ENCODE data around the gene TAC4. TPM values are rescaled to one million over a fixed set of nuclear protein-coding genes. Genes with fewer than 3 reads are reported as not detected.

Gene TAC4
- total RNA-seq, 1 experiment from 2014 or later, result not detected

DNA sequence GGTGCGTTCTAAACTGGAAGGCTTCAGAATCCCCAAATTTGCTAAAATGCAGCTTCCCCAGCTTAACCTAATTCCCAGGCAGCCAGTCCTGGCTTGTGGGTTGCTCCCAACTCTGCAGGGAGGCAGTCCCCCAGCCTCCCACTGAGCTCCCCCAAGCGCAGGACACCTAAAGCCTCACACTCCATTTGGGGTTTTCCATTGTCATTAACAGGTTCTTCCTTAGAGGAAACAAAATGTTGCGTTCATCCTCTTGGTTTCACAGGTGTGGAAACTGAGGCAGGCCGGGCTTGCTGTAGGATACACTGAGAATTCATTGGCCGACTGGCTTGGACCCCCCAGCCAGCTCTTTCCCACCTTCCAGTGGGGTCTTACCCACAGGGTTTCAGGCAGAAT, 2.3 kb upstream of the TAC4 start:
- peaks cover 0 to 3% (median under 1%) of the 10 kb centered on the region in 3 experiments; a peak in 3 of 7 replicates for H3K36me3 Mint-ChIP-seq (ENCODE audit: insufficient read depth in 1 of 3, low read depth in 3 of 3)
- peak overlapping the region in 1 of 2 experiments; percentile 86; a peak in 3 of 5 replicates for H3K4me3 Mint-ChIP-seq
- H3K27ac Mint-ChIP-seq, result no peak overlapping the region
- no peaks in the 10 kb centered on the region for H3K9me3 Mint-ChIP-seq
- H3K4ac ChIP-seq (ENCODE audit: low read depth, low read length), result no peak overlapping the region
- H3K9ac ChIP-seq (ENCODE audit: extremely low read depth, insufficient read length, low read length), result no peak overlapping the region
- H3T11ph ChIP-seq (ENCODE audit: low read length), result no peak overlapping the region
- H4K8ac ChIP-seq (replicated peaks; ENCODE audit: insufficient read length, low read depth, low read length), result no peak overlapping the region
- no peaks in the 10 kb centered on the region for H3K4me1 ChIP-seq (ENCODE audit: insufficient read depth, low read length)
- H2BK20ac ChIP-seq (ENCODE audit: low read depth, low read length, poor library complexity, severe bottlenecking), result no peak overlapping the region
- no peak overlapping the region for H2AK5ac ChIP-seq (ENCODE audit: insufficient read length, low read length)
- DNase-seq, result no peak
- peak overlapping the region; percentile 62 for H3K4me2 ChIP-seq (ENCODE audit: insufficient read depth, insufficient read length, low read length)
- peaks cover 14 to 25% of the 10 kb centered on the region in 2 experiments for H3K4me1 Mint-ChIP-seq
- H3K27me3 ChIP-seq (ENCODE audit: insufficient read depth, low read length), result no peaks in the 10 kb centered on the region; the same call in 1 of the 2 replicates
- H3K27ac ChIP-seq (ENCODE audit: insufficient read length, low read depth, low read length), result no peak overlapping the region
- no peak overlapping the region for H2BK12ac ChIP-seq (ENCODE audit: insufficient read length, low read depth, low read length)
- no peak overlapping the region for H3K23ac ChIP-seq (ENCODE audit: insufficient read length, low read depth, low read length)
- no peak overlapping the region for H3K18ac ChIP-seq (ENCODE audit: insufficient read length, low read depth, low read length)
- H4K91ac ChIP-seq (ENCODE audit: insufficient read length, low read depth, low read length), result no peak overlapping the region
- H3K79me1 ChIP-seq (ENCODE audit: insufficient read depth, low read depth, low read length, poor library complexity, severe bottlenecking), result no peaks in the 10 kb centered on the region
- H2AFZ ChIP-seq (ENCODE audit: low read length), result no peak overlapping the region
- TF ChIP-seq, protein P1, sequence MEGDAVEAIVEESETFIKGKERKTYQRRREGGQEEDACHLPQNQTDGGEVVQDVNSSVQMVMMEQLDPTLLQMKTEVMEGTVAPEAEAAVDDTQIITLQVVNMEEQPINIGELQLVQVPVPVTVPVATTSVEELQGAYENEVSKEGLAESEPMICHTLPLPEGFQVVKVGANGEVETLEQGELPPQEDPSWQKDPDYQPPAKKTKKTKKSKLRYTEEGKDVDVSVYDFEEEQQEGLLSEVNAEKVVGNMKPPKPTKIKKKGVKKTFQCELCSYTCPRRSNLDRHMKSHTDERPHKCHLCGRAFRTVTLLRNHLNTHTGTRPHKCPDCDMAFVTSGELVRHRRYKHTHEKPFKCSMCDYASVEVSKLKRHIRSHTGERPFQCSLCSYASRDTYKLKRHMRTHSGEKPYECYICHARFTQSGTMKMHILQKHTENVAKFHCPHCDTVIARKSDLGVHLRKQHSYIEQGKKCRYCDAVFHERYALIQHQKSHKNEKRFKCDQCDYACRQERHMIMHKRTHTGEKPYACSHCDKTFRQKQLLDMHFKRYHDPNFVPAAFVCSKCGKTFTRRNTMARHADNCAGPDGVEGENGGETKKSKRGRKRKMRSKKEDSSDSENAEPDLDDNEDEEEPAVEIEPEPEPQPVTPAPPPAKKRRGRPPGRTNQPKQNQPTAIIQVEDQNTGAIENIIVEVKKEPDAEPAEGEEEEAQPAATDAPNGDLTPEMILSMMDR (conservative IDR thresholded peaks at IDR 0.05), result no peak
- no peaks in the 10 kb centered on the region for H3K9me3 ChIP-seq (ENCODE audit: control insufficient read depth, low read depth, low read length)
- no CpG with 5 or more reads among the region's 5 CpGs for WGBS (ENCODE audit: extremely low coverage, insufficient read length, low lambda C conversion rate)
- no peak overlapping the region for H4K5ac ChIP-seq (ENCODE audit: insufficient read length, low read depth, low read length)
- no peak overlapping the region for H2BK120ac ChIP-seq (ENCODE audit: low read depth, low read length, poor library complexity, severe bottlenecking)
- H2BK15ac ChIP-seq (ENCODE audit: low read depth, low read length), result no peak overlapping the region
- no peaks in the 10 kb centered on the region for H4K20me1 ChIP-seq (ENCODE audit: control insufficient read depth, insufficient read depth, insufficient read length)
- no peak overlapping the region for H3K14ac ChIP-seq (ENCODE audit: insufficient read depth, low read length)
- H3K56ac ChIP-seq (ENCODE audit: insufficient read length, low read depth, low read length), result no peak overlapping the region
- peaks cover 54% of the 10 kb centered on the region for H3K27me3 Mint-ChIP-seq (ENCODE audit: low read depth)
- H3K79me2 ChIP-seq (ENCODE audit: insufficient read depth, low read length), result no peaks in the 10 kb centered on the region
- H2BK5ac ChIP-seq (ENCODE audit: insufficient read length, low read length), result no peak overlapping the region
- peaks cover 3% of the 10 kb centered on the region for H3K23me2 ChIP-seq (ENCODE audit: insufficient read length, low read depth, low read length, poor library complexity, severe bottlenecking)
